DOHH2 (cell line): Measurements from ENCODE around the gene CPLX3.

ENCODE experiments used
- EZH2phosphoT487 ChIP-seq: fragments of 200-600 bp; sonication (generic); IDR thresholded peaks from 2 replicates; pipeline ENCODE4 v1.6.1; 2017; ENCODE audit warnings: borderline replicate concordance, mild to moderate bottlenecking, antibody characterized with exemption, low read length, moderate library complexity, mixed read lengths
- TF ChIP-seq, protein P1 (sequence below): fragments of 200-600 bp; sonication (generic); IDR thresholded peaks from one replicate; pipeline ENCODE4 v1.5.1; 2014; ENCODE audit warnings: antibody characterized with exemption, mild to moderate bottlenecking, low read depth, low read length; ENCODE audit not compliant: poor library complexity, severe bottlenecking

GRCh38 chr15:74785194-74786032, 41.0 kb upstream of the CPLX3 start:
- TF ChIP-seq, protein P1, sequence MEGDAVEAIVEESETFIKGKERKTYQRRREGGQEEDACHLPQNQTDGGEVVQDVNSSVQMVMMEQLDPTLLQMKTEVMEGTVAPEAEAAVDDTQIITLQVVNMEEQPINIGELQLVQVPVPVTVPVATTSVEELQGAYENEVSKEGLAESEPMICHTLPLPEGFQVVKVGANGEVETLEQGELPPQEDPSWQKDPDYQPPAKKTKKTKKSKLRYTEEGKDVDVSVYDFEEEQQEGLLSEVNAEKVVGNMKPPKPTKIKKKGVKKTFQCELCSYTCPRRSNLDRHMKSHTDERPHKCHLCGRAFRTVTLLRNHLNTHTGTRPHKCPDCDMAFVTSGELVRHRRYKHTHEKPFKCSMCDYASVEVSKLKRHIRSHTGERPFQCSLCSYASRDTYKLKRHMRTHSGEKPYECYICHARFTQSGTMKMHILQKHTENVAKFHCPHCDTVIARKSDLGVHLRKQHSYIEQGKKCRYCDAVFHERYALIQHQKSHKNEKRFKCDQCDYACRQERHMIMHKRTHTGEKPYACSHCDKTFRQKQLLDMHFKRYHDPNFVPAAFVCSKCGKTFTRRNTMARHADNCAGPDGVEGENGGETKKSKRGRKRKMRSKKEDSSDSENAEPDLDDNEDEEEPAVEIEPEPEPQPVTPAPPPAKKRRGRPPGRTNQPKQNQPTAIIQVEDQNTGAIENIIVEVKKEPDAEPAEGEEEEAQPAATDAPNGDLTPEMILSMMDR = no peak
- TF ChIP-seq EZH2phosphoT487 = no peak
